Endothelial cell of umbilical vein (primary cell): ENCODE measurements around the gene NRCAM. TPM values are rescaled to one million over a fixed set of nuclear protein-coding genes. Genes with fewer than 3 reads are reported as not detected.

ENCODE experiments used
- BruUV-seq: library from RNA; stranded (reverse); fragments of 400-500 nt; replicated peaks from 2 replicates; lab custom pipeline; 2021; lab: Mats Ljungman, UMichigan
- CTCF ChIA-PET: fragments of 300-600, 350-600 bp; sonication (Branson Sonifier 250); formaldehyde crosslinking; loops from one replicate; lab custom pipeline; 2021; ENCODE audit warnings: antibody characterized with exemption, inconsistent platforms; lab: Charles Lee
- POLR2A ChIA-PET: fragments of 300-600, 350-600 bp; sonication (Branson Sonifier 250); formaldehyde crosslinking; loops from one replicate; lab custom pipeline; 2021; ENCODE audit warnings: antibody characterized with exemption, inconsistent platforms; lab: Charles Lee
- DNase-seq: peaks from one replicate; pipeline ENCODE4 v3.0.0-alpha.2; 2011; ENCODE audit warnings: low read depth, low spot score
- FAIRE-seq: peaks from 2 replicates; lab custom pipeline; 2011; peaks lifted over from hg19 to GRCh38; lab: Jason Lieb, UNC
- H2AFZ ChIP-seq: 2 replicates; pipeline ENCODE4 v1.6.0; 2012; ENCODE audit warnings: low read depth, low read length, control low read depth, inconsistent platforms
- H3K27ac ChIP-seq: 2 replicates; pipeline ENCODE4 v1.5.1; 2011; ENCODE audit warnings: low read depth, mild to moderate bottlenecking, control low read depth, low read length, moderate library complexity; ENCODE audit not compliant: insufficient read depth
- H3K27me3 ChIP-seq, 2 experiments: 2 replicates each; pipeline versions ENCODE4 v1.6.0 to v1.6.1; 2011; ENCODE audit warnings: low read length in 2 of 2, mixed read lengths in 1 of 2; ENCODE audit not compliant: control insufficient read depth in 2 of 2, insufficient read depth in 2 of 2
- H3K36me3 ChIP-seq, 2 experiments: 2 replicates in 1 of 2; 3 replicates in 1 of 2; pipeline ENCODE4 v1.5.1; 2011; ENCODE audit warnings: low read length in 2 of 2, mild to moderate bottlenecking in 1 of 2, moderate library complexity in 1 of 2; ENCODE audit not compliant: control insufficient read depth in 2 of 2, insufficient read depth in 2 of 2; ENCODE audit errors: extremely low read depth in 1 of 2
- H3K4me1 ChIP-seq: 3 replicates; pipeline ENCODE4 v1.5.1; 2011; ENCODE audit warnings: mild to moderate bottlenecking, low read length; ENCODE audit not compliant: control insufficient read depth, insufficient read depth; ENCODE audit errors: extremely low read depth
- H3K4me2 ChIP-seq: 2 replicates; pipeline ENCODE4 v1.6.1; 2011; ENCODE audit warnings: low read length, control low read depth, mixed read lengths; ENCODE audit not compliant: insufficient read depth
- H3K4me3 ChIP-seq, 3 experiments: fragments of 200-600 bp in 1 of 3; sonication (generic), shearing (Covaris generic) in 1 of 3; replicated peaks in 1 of 3; 2 replicates each; pipeline ENCODE4 v1.5.1; 2011 to 2016; ENCODE audit warnings: control low read depth in 3 of 3, low read length in 3 of 3, mild to moderate bottlenecking in 2 of 3, inconsistent platforms in 1 of 3, low read depth in 1 of 3, moderate library complexity in 1 of 3; ENCODE audit not compliant: insufficient read depth in 1 of 3
- H3K79me2 ChIP-seq: 2 replicates; pipeline ENCODE4 v1.6.0; 2012; ENCODE audit warnings: low read length, inconsistent platforms; ENCODE audit not compliant: control insufficient read depth, insufficient read depth
- H3K9ac ChIP-seq: replicated peaks from 2 replicates; pipeline ENCODE3; 2011; ENCODE audit warnings: low read length, control low read depth; ENCODE audit not compliant: insufficient read depth; ENCODE audit errors: extremely low read depth
- H3K9me1 ChIP-seq: replicated peaks from 3 replicates; pipeline ENCODE4 v1.6.0; 2011; ENCODE audit warnings: mild to moderate bottlenecking, low read length; ENCODE audit not compliant: control insufficient read depth, insufficient read depth; ENCODE audit errors: extremely low read depth
- H3K9me3 ChIP-seq: replicated peaks from 2 replicates; pipeline ENCODE4 v1.5.1; 2012; ENCODE audit warnings: low read length, inconsistent platforms; ENCODE audit not compliant: control insufficient read depth, insufficient read depth
- H4K20me1 ChIP-seq: replicated peaks from 2 replicates; pipeline ENCODE3; 2011; ENCODE audit warnings: mild to moderate bottlenecking, low read length; ENCODE audit not compliant: control insufficient read depth, insufficient read depth; ENCODE audit errors: extremely low read depth
- EZH2 ChIP-seq: IDR thresholded peaks from 2 replicates; pipeline ENCODE4 v1.6.1; 2012; ENCODE audit warnings: borderline replicate concordance, low read depth, mild to moderate bottlenecking, moderate library complexity, low read length, inconsistent platforms; ENCODE audit not compliant: severe bottlenecking
- FOS ChIP-seq: IDR thresholded peaks from 2 replicates; pipeline ENCODE4 v1.6.1; 2011; ENCODE audit warnings: mild to moderate bottlenecking, low read length, moderate library complexity, borderline replicate concordance; ENCODE audit not compliant: insufficient read depth
- GATA2 ChIP-seq: IDR thresholded peaks from 2 replicates; pipeline ENCODE4 v1.7.0; 2011; ENCODE audit warnings: low read depth, mild to moderate bottlenecking, moderate library complexity, mixed read lengths, low read length; ENCODE audit not compliant: insufficient read length, insufficient read depth
- JUN ChIP-seq: IDR thresholded peaks from 2 replicates; pipeline ENCODE4 v1.6.1; 2011; ENCODE audit warnings: borderline replicate concordance, low read depth; ENCODE audit not compliant: insufficient read length, insufficient read depth
- MYC ChIP-seq: IDR thresholded peaks from one replicate; pipeline ENCODE4 v1.6.1; 2011; ENCODE audit warnings: mild to moderate bottlenecking, low read depth, low read length
- POLR2A ChIP-seq: IDR thresholded peaks from 2 replicates; pipeline ENCODE4 v1.6.1; 2012; ENCODE audit warnings: low read depth, mild to moderate bottlenecking, control low read depth, low read length
- POLR2AphosphoS5 ChIP-seq: IDR thresholded peaks from 2 replicates; pipeline ENCODE4 v1.6.1; 2012; ENCODE audit warnings: low read depth, mild to moderate bottlenecking, control low read depth, low read length, moderate library complexity; ENCODE audit not compliant: insufficient read depth
- dilution Hi-C: fragments of 300-500 bp; cut with MboI; formaldehyde crosslinking; loops from one replicate; pipeline ENCODE4 v1.15.0; 2019; ENCODE audit warnings: low sequenced_read_pairs; ENCODE audit not compliant: extremely low pct_ligation_motif_present
- intact Hi-C: fragments of 100-400 bp; cut with micrococcal nuclease; formaldehyde crosslinking; loops from one replicate; pipeline ENCODE4 v1.10.0; 2022
- polyA plus RNA-seq, 4 experiments: library from polyadenylated mRNA; depleted of rRNA in 3 of 4; stranded (reverse) in 3 of 4; unstranded in 1 of 4; fragments of >200 nt; gene quantifications; 2 replicates each; pipeline versions ENCODE4 v1.2.1 to v1.2.3, GENCODE V29; 2011 to 2012; ENCODE audit warnings: missing spikeins in 1 of 4
- total RNA-seq: library from RNA; stranded (reverse); gene quantifications from 2 replicates; pipeline ENCODE4 v1.2.3, GENCODE V29; 2021
- TF ChIP-seq, protein P1 (sequence below), 2 donors: IDR thresholded peaks; 1 replicate in 1 of 2; 2 replicates in 1 of 2; pipeline ENCODE4 v1.5.1; 2011; ENCODE audit warnings: low read length in 2 of 2, mild to moderate bottlenecking in 2 of 2, moderate library complexity in 2 of 2, control low read depth in 1 of 2, inconsistent platforms in 1 of 2, low read depth in 1 of 2; ENCODE audit not compliant: insufficient read depth in 1 of 2; ENCODE audit errors: extremely low read depth in 1 of 2
- TF ChIP-seq, protein P2 (sequence below): IDR thresholded peaks from 2 replicates; pipeline ENCODE4 v1.6.1; 2011; ENCODE audit not compliant: insufficient read depth, insufficient read length

The NRCAM gene
- total and polyA plus RNA-seq, 2 donors (not counting 3 experiments of a cell fraction or from before 2014, with no cell fraction given): 26.0 to 47.6 TPM

DNA sequence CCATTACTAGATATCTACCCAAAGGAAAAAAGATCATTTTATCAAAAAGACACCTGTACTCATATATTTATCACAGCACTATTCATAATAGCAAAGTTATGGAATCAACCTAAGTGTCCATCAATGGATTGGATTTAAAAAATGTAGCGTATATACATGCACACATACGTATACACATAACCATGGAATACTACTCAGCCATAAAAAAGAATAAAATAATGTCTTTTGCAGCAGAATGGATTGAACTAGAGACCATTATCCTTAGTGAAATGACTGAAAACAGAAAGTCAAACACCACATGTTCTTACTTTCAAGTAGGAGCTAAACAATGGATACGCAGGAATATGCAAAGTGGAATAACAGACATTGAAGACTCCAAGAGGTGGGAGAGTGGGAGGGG lies 168.4 kb downstream of the NRCAM start:
- CTCF ChIA-PET: no interaction called here
- TF ChIP-seq POLR2AphosphoS5 (no peak), JUN (no peak), MYC (no peak), FOS (no peak), POLR2A (no peak), EZH2 (no peak), GATA2 (no peak)
- TF ChIP-seq, protein P1, sequence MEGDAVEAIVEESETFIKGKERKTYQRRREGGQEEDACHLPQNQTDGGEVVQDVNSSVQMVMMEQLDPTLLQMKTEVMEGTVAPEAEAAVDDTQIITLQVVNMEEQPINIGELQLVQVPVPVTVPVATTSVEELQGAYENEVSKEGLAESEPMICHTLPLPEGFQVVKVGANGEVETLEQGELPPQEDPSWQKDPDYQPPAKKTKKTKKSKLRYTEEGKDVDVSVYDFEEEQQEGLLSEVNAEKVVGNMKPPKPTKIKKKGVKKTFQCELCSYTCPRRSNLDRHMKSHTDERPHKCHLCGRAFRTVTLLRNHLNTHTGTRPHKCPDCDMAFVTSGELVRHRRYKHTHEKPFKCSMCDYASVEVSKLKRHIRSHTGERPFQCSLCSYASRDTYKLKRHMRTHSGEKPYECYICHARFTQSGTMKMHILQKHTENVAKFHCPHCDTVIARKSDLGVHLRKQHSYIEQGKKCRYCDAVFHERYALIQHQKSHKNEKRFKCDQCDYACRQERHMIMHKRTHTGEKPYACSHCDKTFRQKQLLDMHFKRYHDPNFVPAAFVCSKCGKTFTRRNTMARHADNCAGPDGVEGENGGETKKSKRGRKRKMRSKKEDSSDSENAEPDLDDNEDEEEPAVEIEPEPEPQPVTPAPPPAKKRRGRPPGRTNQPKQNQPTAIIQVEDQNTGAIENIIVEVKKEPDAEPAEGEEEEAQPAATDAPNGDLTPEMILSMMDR (IDR thresholded peaks at IDR 0.05; ENCODE audit: extremely low read depth in 1 of 2, insufficient read depth in 1 of 2, low read depth in 1 of 2, low read length in 2 of 2): no peak
- TF ChIP-seq, protein P2, sequence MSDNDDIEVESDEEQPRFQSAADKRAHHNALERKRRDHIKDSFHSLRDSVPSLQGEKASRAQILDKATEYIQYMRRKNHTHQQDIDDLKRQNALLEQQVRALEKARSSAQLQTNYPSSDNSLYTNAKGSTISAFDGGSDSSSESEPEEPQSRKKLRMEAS: no peak
- H3K27ac ChIP-seq: no peak overlapping the region
- H3K4me3 ChIP-seq: no peak overlapping the region
- H3K27me3 ChIP-seq: no peaks in the 10 kb centered on the region
- H4K20me1 ChIP-seq: no peaks in the 10 kb centered on the region
- H3K4me1 ChIP-seq: peaks cover 41% of the 10 kb centered on the region
- POLR2A ChIA-PET: interaction anchor here (1.9 kb wide), 1 partner anchor 22 kb away, joined by 4 read pairs; no protein-coding TSS in a partner anchor
- H2AFZ ChIP-seq: no peak overlapping the region
- H3K36me3 ChIP-seq: no peaks in the 10 kb centered on the region
- H3K4me2 ChIP-seq: no peak overlapping the region
- peaks cover 37% of the 10 kb centered on the region for H3K79me2 ChIP-seq
- dilution Hi-C loops: no loop called here
- intact Hi-C loops: no loop called here
- H3K9me3 ChIP-seq: no peaks in the 10 kb centered on the region
- DNase-seq: no peak
- no TSS peak for BruUV-seq
- no peaks in the 10 kb centered on the region for H3K9me1 ChIP-seq
- no peak overlapping the region for H3K9ac ChIP-seq
- FAIRE-seq: no peak
